Activated CD8-positive, alpha-beta memory T cell treated with anti-CD3 and anti-CD28 coated beads for 1 hour (primary cell): Measurements from ENCODE around the gene TMEM95.
A peak's percentile ranks its signal among the peaks of the same experiment; 100 is the strongest.

Experiments
- DNase-seq, 2 donors: peaks; one replicate each; pipeline ENCODE4 v3.0.0-alpha.2; 2020; ENCODE audit warnings: low read depth in 1 of 2; ENCODE audit errors: extremely low read depth in 1 of 2

Gene TMEM95

GRCh38 chr17:7370853-7371252, 15.9 kb downstream of the TMEM95 start:
- DNase-seq: no peak

GRCh38 chr17:7374353-7374752, 19.4 kb downstream of the TMEM95 start:
- DNase-seq: no peak

- no peak for DNase-seq
Measured at GRCh38 chr17:7379134-7379533, 24.2 kb downstream of the TMEM95 start.

GRCh38 chr17:7380321-7380720, 25.4 kb downstream of the TMEM95 start:
- DNase-seq: no peak

- DNase-seq: no peak
Measured at GRCh38 chr17:7380855-7381683, 26.1 kb downstream of the TMEM95 start, which contains the start of gene TNK1. TSS of gene TNK1 (plus strand) at chr17:7381089. CDS start at chr17:7382927, 1,838 bp downstream.

GRCh38 chr17:7382901-7383300, 27.9 kb downstream of the TMEM95 start:
- no peak for DNase-seq

GRCh38 chr17:7383371-7383741, 28.4 kb downstream of the TMEM95 start:
- DNase-seq: no peak

- DNase-seq: peak; percentile 44 to 62
Measured at GRCh38 chr17:7383742-7384488, 29.0 kb downstream of the TMEM95 start.

GRCh38 chr17:7384489-7385081, 29.6 kb downstream of the TMEM95 start:
- DNase-seq: no peak

GRCh38 chr17:7388856-7389255, 33.9 kb downstream of the TMEM95 start:
- no peak for DNase-seq

- DNase-seq: no peak
Measured at GRCh38 chr17:7389924-7390910, 35.3 kb downstream of the TMEM95 start.

GRCh38 chr17:7391307-7391706, 36.4 kb downstream of the TMEM95 start:
- no peak for DNase-seq

GRCh38 chr17:7392696-7393612, 38.0 kb downstream of the TMEM95 start:
- DNase-seq: no peak

- DNase-seq: peak; percentile 49 to 51
Measured at GRCh38 chr17:7393613-7394451, 38.9 kb downstream of the TMEM95 start.

- peak; percentile 29 to 77 for DNase-seq
Measured at GRCh38 chr17:7394452-7395191, 39.7 kb downstream of the TMEM95 start, which contains the start of gene PLSCR3. TSS of gene PLSCR3 (minus strand) at chr17:7394525. CDS start at chr17:7394110, 415 bp downstream.

GRCh38 chr17:7396147-7396546, 41.2 kb downstream of the TMEM95 start:
- no peak for DNase-seq

- DNase-seq: no peak
Measured at GRCh38 chr17:7398612-7399011, 43.7 kb downstream of the TMEM95 start.
